GM21529 (cell line): Measurements from ENCODE around the gene CMTM7.
A peak's percentile ranks its signal among the peaks of the same experiment; 100 is the strongest.

Experiments used
- ATAC-seq: cut with Tn5 transposase; IDR thresholded peaks from one replicate; pipeline ENCODE4 v1.9.1; 2021; ENCODE audit not compliant: unreplicated experiment

The CMTM7 gene, protein sequence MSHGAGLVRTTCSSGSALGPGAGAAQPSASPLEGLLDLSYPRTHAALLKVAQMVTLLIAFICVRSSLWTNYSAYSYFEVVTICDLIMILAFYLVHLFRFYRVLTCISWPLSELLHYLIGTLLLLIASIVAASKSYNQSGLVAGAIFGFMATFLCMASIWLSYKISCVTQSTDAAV

DNA sequence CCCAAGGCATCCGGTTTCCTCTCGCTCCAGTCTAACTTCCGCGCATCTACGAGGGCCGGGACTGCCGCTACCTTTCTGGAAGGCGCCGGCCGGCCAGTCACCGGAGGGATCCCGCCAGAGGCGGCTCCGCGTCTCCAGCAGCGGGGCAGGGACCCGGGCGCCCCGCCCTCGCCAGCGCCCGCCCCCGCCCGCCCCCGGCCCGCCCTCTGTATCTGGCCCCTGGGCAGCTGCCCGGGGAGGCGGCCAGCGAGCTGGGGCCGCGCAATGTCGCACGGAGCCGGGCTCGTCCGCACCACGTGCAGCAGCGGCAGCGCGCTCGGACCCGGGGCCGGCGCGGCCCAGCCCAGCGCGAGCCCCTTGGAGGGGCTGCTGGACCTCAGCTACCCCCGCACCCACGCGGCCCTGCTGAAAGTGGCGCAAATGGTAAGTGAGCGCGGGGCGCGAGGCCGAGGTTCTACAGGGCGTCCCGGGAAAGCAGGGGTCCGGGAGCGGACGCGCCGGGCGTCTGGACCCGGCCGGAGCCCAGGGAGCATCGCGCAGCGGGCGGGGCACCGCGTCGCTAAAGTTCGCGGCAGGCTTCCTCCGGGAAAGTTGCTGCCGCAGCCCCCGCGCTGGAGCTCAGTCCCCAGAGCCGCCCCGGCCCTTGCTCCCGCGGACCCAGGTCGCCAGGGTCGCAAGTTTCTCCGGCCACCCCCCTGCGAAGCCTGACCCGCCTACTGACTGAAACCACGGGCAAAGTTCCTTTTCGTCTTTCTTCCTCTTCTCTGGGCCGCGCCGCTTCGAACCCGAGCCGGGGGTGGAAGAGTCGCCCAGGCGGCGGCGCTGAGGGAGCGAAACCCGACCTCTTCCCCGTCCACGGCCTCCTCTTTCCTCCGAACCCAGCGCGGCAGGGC is at the start of gene CMTM7:
CMTM7 (plus strand) TSS at position 211 of the 893 bp plus-strand sequence; CDS start at position 265, 54 bp downstream.
- ATAC-seq = peak; percentile 40

DNA sequence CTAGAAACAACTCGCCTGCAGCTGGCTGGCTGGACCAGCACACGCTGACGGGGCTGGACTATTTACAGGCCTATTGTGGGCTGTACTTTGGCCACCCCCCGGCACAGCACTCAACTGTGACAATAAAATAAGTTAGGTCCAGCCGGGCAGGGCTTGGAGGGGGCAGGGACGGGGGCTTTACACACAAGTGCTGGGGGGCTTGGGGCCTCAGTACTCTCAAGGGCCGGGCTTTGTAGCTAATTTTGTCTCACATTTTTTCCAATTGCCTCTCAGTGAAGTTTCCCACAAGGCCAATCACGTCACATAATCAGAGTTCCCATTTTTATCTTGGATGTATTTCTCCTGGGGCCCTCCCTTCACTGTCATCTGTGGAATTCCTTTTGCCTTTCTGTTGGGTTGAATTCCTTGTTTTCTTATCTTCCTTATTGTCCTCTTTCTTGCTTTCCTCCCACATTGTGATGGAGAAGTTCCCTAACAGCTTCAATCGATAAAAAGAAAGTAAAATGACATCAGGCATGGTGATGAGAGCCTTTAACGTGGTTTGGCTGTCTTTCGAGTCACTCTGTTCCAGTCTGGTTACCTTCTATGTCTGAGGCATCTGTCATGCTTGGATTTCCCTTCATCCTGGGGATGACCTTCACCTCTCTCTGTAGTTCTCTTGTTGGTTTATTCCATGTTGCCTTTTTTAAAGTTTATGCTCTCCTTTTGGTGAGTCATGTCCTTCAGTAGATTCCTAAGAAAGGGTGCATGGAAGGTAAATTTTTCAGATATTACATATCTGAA is 44.1 kb upstream of the CMTM7 start:
- no peak for ATAC-seq

DNA sequence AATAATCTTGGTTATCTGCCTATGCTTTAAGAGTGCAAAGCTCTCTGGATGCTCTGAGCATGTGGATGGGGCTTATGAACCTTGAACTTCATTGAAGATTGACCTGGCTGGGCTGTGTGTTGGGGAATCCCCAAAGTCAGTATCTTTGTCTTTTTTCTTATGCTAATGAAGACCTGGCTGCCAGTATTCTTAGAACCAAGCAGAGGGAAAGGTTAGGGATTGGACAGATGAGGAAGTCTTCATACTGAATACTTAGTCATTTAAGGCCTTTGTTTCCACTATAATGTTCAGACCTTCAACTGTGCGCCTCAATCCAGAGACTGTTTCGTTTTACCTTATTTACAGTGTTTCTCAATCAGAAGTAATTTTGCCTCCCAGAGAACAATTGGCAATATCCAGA is 42.5 kb upstream of the CMTM7 start:
- no peak for ATAC-seq

DNA sequence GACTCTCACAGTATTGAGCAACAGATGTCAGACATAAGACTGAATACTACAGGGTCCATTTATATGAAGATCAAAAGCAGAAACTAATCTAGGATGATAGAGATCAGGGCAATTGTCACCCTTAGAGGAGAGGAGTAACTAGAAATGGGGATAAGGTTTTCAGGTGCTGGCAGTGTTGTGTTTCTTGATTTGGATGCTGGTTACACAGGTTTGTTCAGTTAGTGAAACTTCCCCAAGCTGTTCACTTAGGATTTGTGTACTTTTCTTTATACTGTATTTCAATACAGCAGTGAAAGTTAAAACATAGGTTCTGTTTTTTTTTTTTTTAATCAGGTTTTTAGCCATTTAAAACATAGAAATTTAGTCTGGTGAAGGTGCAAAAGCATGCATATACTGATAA is 39.1 kb upstream of the CMTM7 start:
- no peak for ATAC-seq

DNA sequence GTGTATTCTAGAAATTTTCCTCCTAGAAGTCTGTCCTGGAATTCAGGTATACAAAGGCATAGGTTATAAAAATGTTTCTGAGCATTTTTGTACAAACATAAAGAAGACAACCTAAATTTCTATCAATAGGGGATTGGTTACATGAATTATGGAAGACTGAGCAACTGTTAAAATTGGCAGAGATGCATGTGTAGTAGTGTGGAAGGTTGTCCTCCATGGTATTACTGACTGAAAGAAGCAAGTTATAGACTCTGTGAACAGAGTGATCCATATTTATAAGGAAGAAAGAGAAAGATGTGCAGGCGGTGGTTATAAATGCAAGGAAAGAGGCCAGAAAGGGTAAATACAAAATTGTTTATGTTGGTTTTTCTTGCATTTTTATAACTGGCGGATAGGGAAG is 38.3 kb upstream of the CMTM7 start:
- no peak for ATAC-seq

DNA sequence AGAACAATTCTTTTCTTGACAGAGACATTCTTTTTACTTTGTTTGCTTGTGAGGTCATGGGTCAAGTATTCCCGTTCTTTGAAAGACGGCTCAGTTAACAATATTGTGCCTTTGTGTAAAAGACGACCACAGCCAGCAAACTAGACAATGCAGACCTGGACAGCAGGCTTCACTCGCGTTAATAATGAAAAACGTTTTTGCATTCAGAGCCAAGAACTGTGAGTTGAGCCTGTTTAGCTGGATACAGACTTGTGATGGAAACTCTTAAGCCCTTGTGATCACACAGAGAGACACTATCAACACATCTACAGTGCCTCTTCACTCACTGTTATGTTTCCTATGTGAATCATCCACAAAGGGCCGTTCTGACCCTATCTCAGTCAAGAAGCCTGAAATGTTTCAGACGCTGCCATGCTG is 37.3 kb upstream of the CMTM7 start:
- ATAC-seq = no peak

DNA sequence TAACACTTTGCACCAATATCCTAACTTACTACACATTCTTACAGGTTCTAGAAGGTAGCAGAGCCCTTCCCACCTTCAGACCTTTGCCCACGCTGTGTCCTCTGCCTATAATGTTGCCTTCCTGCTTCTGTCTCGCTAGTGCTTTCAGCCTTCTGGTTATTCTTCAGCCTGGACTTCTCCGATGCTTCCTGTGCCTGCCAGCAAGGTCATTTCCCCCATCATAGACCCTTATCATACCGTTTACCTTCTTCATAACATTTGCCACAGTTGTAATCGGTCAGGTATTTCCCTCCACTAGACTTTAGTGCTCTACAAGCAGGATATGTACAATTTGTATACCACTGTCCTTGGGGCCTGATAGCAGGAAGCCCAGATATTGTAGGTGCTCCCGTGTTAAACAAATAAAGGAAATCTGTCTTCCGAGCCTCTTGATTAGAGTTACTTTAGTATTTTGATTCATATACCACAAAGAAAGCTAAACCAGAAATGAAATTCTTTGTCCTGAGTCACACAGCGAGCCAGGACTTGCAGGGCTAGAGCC is 35.8 kb upstream of the CMTM7 start:
- ATAC-seq = no peak

DNA sequence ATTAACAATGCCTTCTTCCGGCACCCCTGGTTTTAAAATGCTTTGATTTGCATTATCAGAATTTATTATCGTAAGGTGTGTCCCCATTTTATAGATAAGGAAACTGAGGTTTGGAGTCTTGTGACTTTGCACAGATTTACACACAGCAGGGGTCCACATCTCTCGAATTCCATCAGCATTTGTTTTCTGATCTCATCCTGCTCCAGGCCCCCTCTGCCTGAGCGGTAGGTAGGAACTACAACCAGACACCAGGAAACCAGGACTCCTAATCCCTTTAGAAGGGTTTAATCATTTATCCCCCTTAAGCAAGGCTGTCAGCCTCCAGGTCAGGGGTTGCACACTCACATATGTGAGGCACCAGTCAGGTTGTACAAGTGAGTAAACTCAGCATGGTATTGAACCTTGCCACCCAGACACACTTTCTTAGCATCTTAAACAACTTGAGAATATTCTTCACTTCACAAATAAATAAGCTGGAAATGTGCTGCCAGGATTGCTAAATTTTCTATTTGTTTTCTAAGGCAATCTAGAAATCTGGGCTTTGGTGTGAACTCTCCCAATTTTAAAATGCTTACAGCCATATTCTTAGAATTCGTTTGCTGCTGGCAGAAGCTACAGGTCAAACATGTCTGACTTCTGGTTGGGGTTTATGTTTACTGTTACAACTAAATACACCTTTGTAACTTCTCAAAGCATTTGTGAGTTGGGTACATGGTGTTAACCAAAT is 31.7 kb upstream of the CMTM7 start:
- ATAC-seq = no peak

DNA sequence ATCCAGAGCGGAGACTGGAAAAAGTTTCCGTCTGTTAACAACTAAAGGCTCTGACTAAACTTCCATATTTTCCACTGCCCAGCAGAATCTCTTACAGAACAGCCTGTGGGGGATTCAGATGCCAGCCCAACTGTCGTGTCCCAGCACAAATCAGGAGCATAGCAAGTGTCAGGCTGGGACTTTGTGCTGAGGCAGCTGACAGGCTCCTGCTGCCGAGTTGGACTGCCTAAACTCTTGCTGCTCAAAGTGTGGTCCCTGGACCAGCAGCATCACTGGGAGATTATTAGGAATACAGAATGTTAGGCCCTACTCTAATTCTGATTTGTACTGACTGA is 31.2 kb upstream of the CMTM7 start:
- ATAC-seq = no peak

DNA sequence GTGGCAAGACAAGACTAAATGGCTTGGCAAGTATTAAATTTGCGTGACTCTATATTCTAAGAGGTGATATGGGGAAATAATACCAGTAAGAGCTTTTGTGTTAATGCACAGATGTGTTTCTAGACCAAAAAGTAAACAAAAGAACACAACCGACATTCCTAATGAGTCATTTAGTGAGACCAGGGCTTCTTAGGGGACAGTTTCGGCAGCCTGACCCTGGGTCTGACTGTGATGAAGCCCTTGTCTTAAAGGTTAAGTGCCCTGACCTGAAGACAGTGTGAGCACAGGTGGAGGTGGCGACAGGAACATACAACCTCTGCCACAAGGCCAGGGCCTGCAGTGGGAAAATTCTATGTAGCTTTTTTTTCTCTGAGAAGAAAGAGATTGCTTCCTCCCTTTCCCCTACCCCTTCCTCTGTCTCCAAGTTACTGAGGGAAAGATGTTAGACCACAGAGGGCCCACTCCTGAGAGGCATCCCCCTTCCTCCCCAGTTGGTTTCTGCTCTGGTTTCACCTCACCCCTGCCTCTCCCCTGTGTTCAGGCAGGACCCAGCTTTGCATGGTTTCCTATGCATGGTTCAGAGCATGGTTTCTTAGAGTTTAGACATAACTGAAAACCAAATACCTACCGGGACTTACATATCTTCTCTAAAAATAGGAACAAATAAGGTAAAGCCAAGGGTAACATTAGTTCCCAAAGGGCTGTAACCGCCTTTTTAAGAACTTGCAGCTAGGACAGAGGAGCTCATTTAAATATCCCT is 24.8 kb upstream of the CMTM7 start:
- peak; percentile 65 for ATAC-seq

DNA sequence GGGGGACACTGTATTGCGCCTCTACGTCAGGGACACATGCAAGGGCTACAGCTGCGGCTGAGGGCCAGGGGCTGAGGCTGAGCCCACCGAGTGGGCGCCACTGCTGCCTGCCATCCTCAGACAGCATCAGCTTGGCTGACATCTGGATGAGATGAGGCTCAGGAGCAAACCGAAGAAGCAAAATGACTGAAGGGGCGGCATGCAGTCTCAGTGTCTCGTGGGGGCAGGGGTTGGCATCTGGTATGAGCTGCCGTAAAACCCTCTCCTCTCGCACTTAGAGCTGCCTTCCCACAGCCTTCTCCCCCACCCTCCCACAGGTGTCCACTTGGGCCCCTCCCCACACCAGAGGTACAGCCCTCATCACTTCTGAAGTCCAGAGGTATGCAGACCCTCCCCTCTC is 24.2 kb upstream of the CMTM7 start:
- no peak for ATAC-seq

DNA sequence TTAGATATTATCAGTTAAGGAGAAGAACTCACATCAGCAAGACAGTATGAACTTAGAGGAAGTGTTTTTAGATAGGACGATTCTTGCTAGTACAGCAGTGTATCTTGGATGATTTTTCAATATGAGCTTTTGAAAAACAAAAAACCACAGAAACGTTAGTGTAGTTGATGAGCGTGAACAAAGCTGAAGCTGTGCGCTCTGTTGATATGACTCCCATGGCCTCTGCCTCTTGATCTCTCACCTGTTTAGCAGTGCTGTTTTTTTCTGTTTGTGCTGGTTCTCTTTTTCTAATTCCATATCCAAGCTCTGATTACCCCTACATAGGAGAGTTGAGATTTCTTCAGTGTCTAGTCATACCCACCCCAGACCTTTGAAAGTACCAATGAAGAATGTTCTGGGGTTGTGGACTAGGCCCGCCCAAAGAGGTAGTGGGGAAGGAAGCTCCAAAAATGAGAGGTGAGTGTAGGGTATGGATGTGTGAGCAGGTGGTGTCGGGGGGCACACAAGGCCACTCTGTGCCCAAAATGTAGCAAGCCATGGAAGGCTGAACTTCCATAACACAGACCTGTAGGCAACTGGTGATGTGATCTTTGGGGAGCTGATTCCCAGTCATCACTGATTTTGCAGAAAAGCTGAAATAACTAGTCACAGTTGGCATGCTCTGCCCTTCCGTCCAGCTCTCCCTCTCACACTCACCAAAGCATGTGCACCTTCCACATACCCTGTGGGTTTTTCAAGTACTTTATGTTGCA is 20.0 kb upstream of the CMTM7 start:
- ATAC-seq = no peak

DNA sequence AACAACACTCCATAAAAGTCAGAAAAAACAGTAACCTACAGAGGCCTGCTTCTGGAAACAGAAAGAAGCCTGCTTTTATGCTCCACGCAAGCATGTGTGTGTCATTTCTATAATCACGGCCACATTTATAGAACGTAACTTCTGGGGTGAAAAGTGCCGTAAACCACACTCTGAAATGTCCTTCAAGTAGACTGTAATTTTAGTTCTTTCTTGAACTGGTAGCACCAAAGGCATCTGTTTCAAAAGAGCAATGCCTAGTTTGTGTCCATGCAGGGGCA is 19.5 kb upstream of the CMTM7 start:
- no peak for ATAC-seq

DNA sequence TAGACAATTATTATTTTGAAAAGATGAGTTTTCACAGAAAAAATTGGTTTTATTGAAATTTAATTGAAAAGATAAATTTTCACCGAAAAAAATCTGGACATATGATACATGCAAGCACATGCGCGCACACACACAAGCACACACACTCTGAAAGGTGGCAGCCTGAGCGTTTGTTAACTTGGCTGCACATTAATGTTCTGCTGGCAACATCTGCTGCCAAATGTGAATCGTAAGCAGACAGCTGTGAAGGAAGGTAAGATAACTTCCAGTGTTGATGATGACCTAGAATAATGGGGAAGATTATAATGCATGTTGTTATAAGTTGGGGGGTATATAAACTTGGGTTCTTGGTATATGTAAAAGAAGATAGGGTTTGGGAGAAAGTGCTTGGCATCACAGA is 18.4 kb upstream of the CMTM7 start:
- no peak for ATAC-seq

DNA sequence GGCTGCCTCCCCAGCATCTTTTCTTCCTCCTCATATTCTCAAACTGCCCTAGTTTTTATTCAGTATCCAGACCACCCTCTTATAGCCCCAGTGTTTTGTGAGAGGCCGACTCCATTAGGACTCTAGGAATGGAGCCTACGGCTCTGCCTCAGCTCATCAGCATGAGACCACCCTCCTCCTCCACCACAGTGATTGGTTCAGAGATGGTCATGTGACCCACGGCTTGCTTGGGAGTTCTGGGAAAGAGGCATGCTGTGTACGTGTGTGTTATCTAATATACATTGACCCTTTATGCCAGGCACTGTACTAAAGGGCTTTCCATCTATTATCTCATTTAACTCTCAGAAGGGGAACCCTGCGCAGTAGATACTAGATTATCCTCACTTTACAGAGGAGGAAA is 17.8 kb upstream of the CMTM7 start:
- no peak for ATAC-seq

DNA sequence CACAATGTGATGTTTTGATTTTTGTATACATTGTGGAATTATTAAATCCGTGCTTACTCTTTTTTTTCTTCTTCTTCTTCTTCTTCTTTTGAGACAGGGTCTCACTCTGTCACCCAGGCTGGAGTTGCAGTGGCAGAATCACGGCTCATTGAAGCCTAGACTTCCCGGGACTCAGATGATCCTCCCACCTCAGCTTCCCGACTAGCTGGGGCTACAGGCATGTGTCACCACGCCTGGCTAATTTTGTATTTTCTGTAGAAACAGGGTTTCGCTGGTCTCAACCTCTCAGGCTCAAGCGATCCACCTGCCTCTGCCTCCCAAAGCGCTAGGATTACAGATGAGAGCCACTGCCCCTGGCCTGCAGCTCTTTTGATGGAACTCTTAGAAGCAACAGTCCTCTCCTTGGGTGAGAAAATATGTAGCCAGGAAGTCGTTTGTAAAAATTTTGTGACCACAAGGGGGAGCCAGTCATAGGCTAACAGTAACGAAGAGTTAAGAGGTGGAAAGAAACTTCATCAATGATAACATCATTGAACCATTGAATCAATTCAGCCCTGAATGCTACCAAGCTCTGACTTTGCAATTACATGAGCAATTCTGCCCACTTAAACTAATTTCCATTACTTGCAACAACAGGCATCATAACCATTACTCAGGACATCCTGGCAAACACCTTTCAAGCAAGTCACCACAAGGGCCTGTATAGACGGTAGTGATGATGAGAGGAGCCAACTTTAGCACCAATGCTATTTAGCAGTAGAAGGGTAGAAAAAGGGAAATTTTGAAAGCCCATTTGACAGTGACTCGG is 16.7 kb upstream of the CMTM7 start:
- ATAC-seq = peak; percentile 76

DNA sequence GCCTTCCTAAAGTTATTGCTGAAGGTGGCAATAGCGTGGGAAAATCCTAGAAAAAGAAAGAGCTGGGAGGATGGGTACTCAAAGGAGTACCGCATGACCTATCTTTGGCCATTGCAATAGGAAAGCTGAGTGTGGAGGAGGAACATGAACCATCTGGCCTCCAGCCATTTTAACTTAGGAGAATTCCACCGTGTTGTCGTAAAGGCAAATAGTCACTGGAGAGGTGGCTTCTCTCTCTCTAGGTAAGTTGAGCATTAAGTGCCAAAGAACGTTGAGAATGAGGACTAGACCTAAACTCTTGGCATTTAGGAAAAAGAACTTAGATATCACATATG is 16.1 kb upstream of the CMTM7 start:
- ATAC-seq = no peak

DNA sequence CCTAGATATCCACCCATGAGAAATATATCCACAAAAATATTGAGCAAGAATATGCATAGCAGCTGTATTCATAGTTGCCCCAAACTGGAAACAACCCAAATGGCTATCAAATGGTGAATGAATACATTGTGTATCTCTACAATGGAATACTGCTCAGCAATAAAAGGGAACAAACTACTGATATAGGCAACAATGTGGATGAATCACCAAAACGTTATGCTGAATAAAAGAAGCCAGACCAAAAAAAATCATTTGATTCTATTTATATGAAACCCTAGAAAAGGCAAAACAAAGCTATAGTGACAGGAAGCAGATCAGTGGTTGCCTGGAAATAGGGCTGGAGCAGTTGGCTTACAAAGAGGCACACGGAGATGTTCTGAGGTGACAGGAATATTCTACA is 15.5 kb upstream of the CMTM7 start:
- no peak for ATAC-seq

DNA sequence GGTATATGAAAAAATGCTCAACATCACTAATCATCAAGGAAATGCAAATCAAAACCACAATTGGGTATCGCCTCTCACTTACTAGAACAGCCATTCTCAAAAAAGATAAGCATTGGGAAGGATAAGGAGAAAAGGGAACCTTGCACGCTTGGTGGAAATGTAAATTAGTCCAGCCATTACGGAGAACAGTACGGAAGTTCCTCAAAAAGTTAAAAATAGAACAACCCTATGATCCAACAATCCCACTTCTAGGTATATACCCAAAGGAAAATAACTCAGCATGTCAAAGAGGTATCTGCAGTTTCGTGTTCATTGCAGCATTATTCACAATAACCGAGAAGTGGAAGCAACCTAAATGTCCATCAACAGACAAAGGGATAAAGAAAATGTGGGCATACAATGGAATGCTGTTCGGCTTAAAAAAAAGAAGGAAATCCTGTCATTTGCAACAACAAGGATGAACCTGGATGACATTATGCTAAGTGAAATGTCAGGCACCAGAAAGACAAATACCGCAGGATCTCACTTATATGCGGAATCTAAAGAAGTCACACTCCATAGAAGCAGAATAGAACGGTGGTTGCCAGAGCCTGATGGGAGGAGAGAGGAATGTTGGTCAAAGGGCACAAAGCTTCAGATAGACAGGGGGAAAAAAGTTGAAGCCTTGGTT is 11.7 kb upstream of the CMTM7 start:
- no peak for ATAC-seq
